ENCODE measurements around the gene TMEM229B. TPM values are rescaled to one million over a fixed set of nuclear protein-coding genes. Genes with fewer than 3 reads are reported as not detected.

The TMEM229B gene
- total RNA-seq, 1 donor from 2014 or later = 5.5 TPM

GRCh38 chr14:67520482-67520881 is 32.0 kb upstream of the TMEM229B start:
- H3K4me1 ChIP-seq = peaks cover 0 to 5% of the 10 kb centered on the region in 2 donors
- no peaks in the 10 kb centered on the region for H3K36me3 ChIP-seq
- no peak overlapping the region for H3K4me3 ChIP-seq
- H3K27ac ChIP-seq = no peak overlapping the region
- intact Hi-C loops (cut with DNase I) = loop anchor here (5.0 kb wide), 1 partner anchor 182 kb away; the partner anchor contains the start of gene RDH12
- no peak for DNase-seq (ENCODE audit: low spot score in 2 of 2)
- no peak for TF ChIP-seq CTCF (IDR thresholded peaks at IDR 0.05)
- no peaks in the 10 kb centered on the region for H3K9me3 ChIP-seq
- no peaks in the 10 kb centered on the region for H3K27me3 ChIP-seq

GRCh38 chr14:67519406-67519805 is 30.9 kb upstream of the TMEM229B start:
- no peak for TF ChIP-seq CTCF (IDR thresholded peaks at IDR 0.05)
- no peaks in the 10 kb centered on the region for H3K36me3 ChIP-seq

GRCh38 chr14:67517083-67517482 is 28.6 kb upstream of the TMEM229B start:
- DNase-seq (ENCODE audit: low spot score in 2 of 2) = no peak
- Histone ChIP-seq H3K9me3 (no peaks in the 10 kb centered on the region), H3K27me3 (no peaks in the 10 kb centered on the region), H3K27ac (no peak overlapping the region), H3K36me3 (no peaks in the 10 kb centered on the region), H3K4me3 (no peak overlapping the region), H3K4me1 (peaks cover 0 to 6% of the 10 kb centered on the region in 2 donors)
- peak in 1 of 3 experiments; percentile 15 for TF ChIP-seq CTCF (IDR thresholded peaks at IDR 0.05)
- intact Hi-C loops (cut with DNase I) = no loop called here

More at GRCh38 chr14:67519406-67519805, 30.9 kb upstream of the TMEM229B start:
- H3K4me3 ChIP-seq = no peak overlapping the region
- peaks cover 0 to 6% of the 10 kb centered on the region in 2 donors for H3K4me1 ChIP-seq
- H3K9me3 ChIP-seq = no peaks in the 10 kb centered on the region
- no peak for DNase-seq (ENCODE audit: low spot score in 2 of 2)
- intact Hi-C loops (cut with DNase I) = no loop called here
- no peaks in the 10 kb centered on the region for H3K27me3 ChIP-seq
- H3K27ac ChIP-seq = no peak overlapping the region

- Histone ChIP-seq H3K27me3 (no peaks in the 10 kb centered on the region), H3K36me3 (no peaks in the 10 kb centered on the region), H3K4me3 (no peak overlapping the region), H3K9me3 (no peaks in the 10 kb centered on the region), H3K4me1 (peaks cover 0 to 6% of the 10 kb centered on the region in 2 donors), H3K27ac (no peak overlapping the region)
- no peak for TF ChIP-seq CTCF (IDR thresholded peaks at IDR 0.05)
- intact Hi-C loops (cut with DNase I) = no loop called here
- DNase-seq (ENCODE audit: low spot score in 2 of 2) = no peak
Measured at GRCh38 chr14:67516676-67517075, 28.2 kb upstream of the TMEM229B start.

- intact Hi-C loops (cut with DNase I) = no loop called here
Measured at GRCh38 chr14:67515386-67516079, 27.0 kb upstream of the TMEM229B start.

More at GRCh38 chr14:67515386-67516079, 27.0 kb upstream of the TMEM229B start:
- Histone ChIP-seq H3K9me3 (no peaks in the 10 kb centered on the region), H3K36me3 (no peaks in the 10 kb centered on the region), H3K4me3 (peak overlapping the region; percentile 96 to 99), H3K4me1 (peaks cover 0 to 6% of the 10 kb centered on the region in 2 donors), H3K27me3 (no peaks in the 10 kb centered on the region), H3K27ac (no peak overlapping the region)
- no peak for DNase-seq (ENCODE audit: low spot score in 2 of 2)
- no peak for TF ChIP-seq CTCF (IDR thresholded peaks at IDR 0.05)

All from ascending aorta (tissue), 2 donors.